DND-41 (cell line): ENCODE results near the gene COLEC12.

Experiments used
- ATAC-seq: fragments of 200-7000 bp; cut with Tn5 transposase; 3 replicates; pipeline ENCODE4 v1.9.1; 2021; ENCODE audit warnings: low read depth; ENCODE audit not compliant: insufficient read depth
- DNase-seq: peaks from one replicate; pipeline ENCODE4 v3.0.0-alpha.2; 2020
- H2AFZ ChIP-seq: 2 replicates; pipeline ENCODE4 v1.6.0; 2012; ENCODE audit warnings: low read depth, low read length
- H3K27ac ChIP-seq: 2 replicates; pipeline ENCODE4 v1.5.1; 2012; ENCODE audit warnings: low read length, inconsistent platforms
- H3K27me3 ChIP-seq: fragments of 200-600 bp; sonication (generic); 2 replicates; pipeline ENCODE4 v1.6.0; 2012; ENCODE audit warnings: low read length, mild to moderate bottlenecking, inconsistent platforms; ENCODE audit not compliant: insufficient read depth, poor library complexity
- H3K36me3 ChIP-seq: 2 replicates; pipeline ENCODE4 v1.5.1; 2012; ENCODE audit warnings: low read length, inconsistent platforms; ENCODE audit not compliant: insufficient read depth
- H3K4me1 ChIP-seq: 2 replicates; pipeline ENCODE4 v1.5.1; 2012; ENCODE audit warnings: mild to moderate bottlenecking, low read length; ENCODE audit not compliant: insufficient read depth
- H3K4me2 ChIP-seq: 2 replicates; pipeline ENCODE4 v1.6.0; 2012; ENCODE audit warnings: mild to moderate bottlenecking, moderate library complexity, low read length, inconsistent platforms; ENCODE audit not compliant: insufficient read depth
- H3K4me3 ChIP-seq, 2 experiments: fragments of 200-600 bp in 1 of 2; shearing (Covaris generic) in 1 of 2; 2 replicates each; pipeline ENCODE4 v1.5.1; 2012 to 2016; ENCODE audit warnings: inconsistent platforms in 2 of 2, low read length in 2 of 2, mild to moderate bottlenecking in 2 of 2, low read depth in 1 of 2, moderate library complexity in 1 of 2
- H3K79me2 ChIP-seq: 2 replicates; pipeline ENCODE4 v1.6.0; 2012; ENCODE audit warnings: low read length, inconsistent platforms; ENCODE audit not compliant: insufficient read depth
- H3K9ac ChIP-seq: 2 replicates; pipeline ENCODE4 v1.6.0; 2012; ENCODE audit warnings: low read depth, mild to moderate bottlenecking, inconsistent platforms, low read length, moderate library complexity
- H3K9me3 ChIP-seq: 2 replicates; pipeline ENCODE4 v1.5.1; 2012; ENCODE audit warnings: low read length, moderate library complexity, mild to moderate bottlenecking, inconsistent platforms; ENCODE audit not compliant: insufficient read depth, severe bottlenecking
- H4K20me1 ChIP-seq: 2 replicates; pipeline ENCODE4 v1.6.0; 2012; ENCODE audit warnings: low read length; ENCODE audit not compliant: insufficient read depth
- CTCF ChIP-seq: IDR thresholded peaks from 2 replicates; pipeline ENCODE4 v1.5.1; 2012; ENCODE audit warnings: borderline replicate concordance, low read length, moderate library complexity, mild to moderate bottlenecking; ENCODE audit not compliant: poor library complexity, severe bottlenecking; ENCODE audit errors: extremely low read depth
- EZH2 ChIP-seq: IDR thresholded peaks from 3 replicates; pipeline ENCODE4 v1.6.1; 2012; ENCODE audit warnings: borderline replicate concordance, low read depth, mild to moderate bottlenecking, moderate library complexity, low read length, inconsistent platforms; ENCODE audit not compliant: severe bottlenecking

Gene COLEC12

GRCh38 chr18:508835-509234 lies 8.3 kb upstream of the COLEC12 start:
- no peaks in the 10 kb centered on the region for H3K36me3 ChIP-seq
- DNase-seq, result no peak

GRCh38 chr18:507636-508035 lies 7.1 kb upstream of the COLEC12 start:
- ATAC-seq (no peak), DNase-seq (no peak)
- Histone ChIP-seq H3K36me3 (no peaks in the 10 kb centered on the region), H2AFZ (no peak overlapping the region), H3K27ac (no peak overlapping the region), H3K9me3 (no peaks in the 10 kb centered on the region), H3K27me3 (peaks cover 6% of the 10 kb centered on the region), H3K4me3 (no peak overlapping the region), H3K4me2 (no peak overlapping the region), H3K79me2 (no peaks in the 10 kb centered on the region), H4K20me1 (no peaks in the 10 kb centered on the region), H3K9ac (no peak overlapping the region), H3K4me1 (no peaks in the 10 kb centered on the region)
- no peak for TF ChIP-seq CTCF

More at GRCh38 chr18:508835-509234, 8.3 kb upstream of the COLEC12 start:
- no peak for ATAC-seq
- no peak overlapping the region for H2AFZ ChIP-seq
- no peak overlapping the region for H3K9ac ChIP-seq
- H3K4me3 ChIP-seq, result no peak overlapping the region
- H3K4me1 ChIP-seq, result no peaks in the 10 kb centered on the region
- peaks cover 6% of the 10 kb centered on the region for H3K27me3 ChIP-seq
- no peaks in the 10 kb centered on the region for H3K79me2 ChIP-seq
- no peak overlapping the region for H3K4me2 ChIP-seq
- H3K9me3 ChIP-seq, result no peaks in the 10 kb centered on the region
- no peak overlapping the region for H3K27ac ChIP-seq
- no peaks in the 10 kb centered on the region for H4K20me1 ChIP-seq
- TF ChIP-seq CTCF (no peak), EZH2 (no peak)

GRCh38 chr18:506801-507200 lies 6.3 kb upstream of the COLEC12 start:
- DNase-seq, result no peak
- Histone ChIP-seq H4K20me1 (no peaks in the 10 kb centered on the region), H3K4me2 (no peak overlapping the region), H3K4me1 (no peaks in the 10 kb centered on the region), H3K79me2 (no peaks in the 10 kb centered on the region), H3K36me3 (no peaks in the 10 kb centered on the region), H3K9me3 (no peaks in the 10 kb centered on the region), H3K27me3 (peaks cover 6% of the 10 kb centered on the region), H3K4me3 (no peak overlapping the region), H3K27ac (no peak overlapping the region), H3K9ac (no peak overlapping the region), H2AFZ (no peak overlapping the region)
- TF ChIP-seq EZH2, result no peak
- no peak for TF ChIP-seq CTCF
- ATAC-seq, result no peak

- no peak for TF ChIP-seq EZH2
- TF ChIP-seq CTCF, result no peak
- no peak overlapping the region for H3K4me2 ChIP-seq
- no peaks in the 10 kb centered on the region for H4K20me1 ChIP-seq
- H3K27ac ChIP-seq, result no peak overlapping the region
- no peaks in the 10 kb centered on the region for H3K36me3 ChIP-seq
- H3K4me1 ChIP-seq, result no peaks in the 10 kb centered on the region
- no peaks in the 10 kb centered on the region for H3K79me2 ChIP-seq
- ATAC-seq (no peak), DNase-seq (no peak)
- H3K4me3 ChIP-seq, result no peak overlapping the region
- H2AFZ ChIP-seq, result no peak overlapping the region
- no peak overlapping the region for H3K9ac ChIP-seq
- peaks cover 6% of the 10 kb centered on the region for H3K27me3 ChIP-seq
- no peaks in the 10 kb centered on the region for H3K9me3 ChIP-seq
Observed at GRCh38 chr18:506264-506663, 5.8 kb upstream of the COLEC12 start.
